Effector CD8-positive, alpha-beta T cell (primary cell): ENCODE results near the gene CCR9.

Source experiments
- DNase-seq: peaks from one replicate; lab custom pipeline; 2025; lab: John Stamatoyannopoulos, UW

The CCR9 gene

GRCh38 chr3:45908761-45909160 is 22.4 kb downstream of the CCR9 start:
- no peak for DNase-seq

- no peak for DNase-seq
These were observed 23.2 kb downstream of the CCR9 start for GRCh38 chr3:45909542-45909941.

GRCh38 chr3:45910892-45911291 is 24.5 kb downstream of the CCR9 start:
- no peak for DNase-seq

GRCh38 chr3:45911511-45912226 is 25.3 kb downstream of the CCR9 start:
- no peak for DNase-seq

GRCh38 chr3:45912435-45912834 is 26.1 kb downstream of the CCR9 start:
- DNase-seq = no peak

- DNase-seq = no peak
These were observed 28.2 kb downstream of the CCR9 start for GRCh38 chr3:45914362-45915058.

- no peak for DNase-seq
These were observed 28.7 kb downstream of the CCR9 start for GRCh38 chr3:45915059-45915439.

GRCh38 chr3:45915518-45916231 is 29.3 kb downstream of the CCR9 start:
- peak; percentile 10 for DNase-seq

GRCh38 chr3:45917146-45917898 is 31.0 kb downstream of the CCR9 start:
- no peak for DNase-seq

- DNase-seq = no peak
These were observed 35.1 kb downstream of the CCR9 start for GRCh38 chr3:45921158-45922038.

- no peak for DNase-seq
These were observed 35.6 kb downstream of the CCR9 start for GRCh38 chr3:45922039-45922326.

- DNase-seq = no peak
These were observed 36.7 kb downstream of the CCR9 start for GRCh38 chr3:45922950-45923590.

GRCh38 chr3:45923755-45924154 is 37.4 kb downstream of the CCR9 start:
- no peak for DNase-seq

- no peak for DNase-seq
These were observed 41.5 kb downstream of the CCR9 start for GRCh38 chr3:45927881-45928280.

GRCh38 chr3:45929042-45929679 is 42.8 kb downstream of the CCR9 start:
- DNase-seq = peak; percentile 49

GRCh38 chr3:45931496-45931895 is 45.2 kb downstream of the CCR9 start:
- no peak for DNase-seq

GRCh38 chr3:45932112-45932511 is 45.8 kb downstream of the CCR9 start:
- DNase-seq = no peak

GRCh38 chr3:45933591-45933990 is 47.2 kb downstream of the CCR9 start:
- DNase-seq = no peak

GRCh38 chr3:45936261-45936660 is 49.9 kb downstream of the CCR9 start:
- no peak for DNase-seq
